ENCODE results near the gene PRPF40B. TPM values are rescaled to one million over a fixed set of nuclear protein-coding genes. Genes with fewer than 3 reads are reported as not detected.

The PRPF40B gene
- total and polyA plus RNA-seq, 9 of the 15 experiments (the other 6 are each of a cell fraction or from before 2014, with no cell fraction given) = 0.55 to 10.6 (median 4.8) TPM

- TF ChIP-seq JUN (IDR thresholded peaks at IDR 0.05; ENCODE audit: borderline replicate concordance, low read depth, low read length) = no peak
- no peak for TF ChIP-seq JUN (CRISPR knock-in tag; IDR thresholded peaks at IDR 0.05; ENCODE audit: borderline replicate concordance)
- TF ChIP-seq, protein P1, sequence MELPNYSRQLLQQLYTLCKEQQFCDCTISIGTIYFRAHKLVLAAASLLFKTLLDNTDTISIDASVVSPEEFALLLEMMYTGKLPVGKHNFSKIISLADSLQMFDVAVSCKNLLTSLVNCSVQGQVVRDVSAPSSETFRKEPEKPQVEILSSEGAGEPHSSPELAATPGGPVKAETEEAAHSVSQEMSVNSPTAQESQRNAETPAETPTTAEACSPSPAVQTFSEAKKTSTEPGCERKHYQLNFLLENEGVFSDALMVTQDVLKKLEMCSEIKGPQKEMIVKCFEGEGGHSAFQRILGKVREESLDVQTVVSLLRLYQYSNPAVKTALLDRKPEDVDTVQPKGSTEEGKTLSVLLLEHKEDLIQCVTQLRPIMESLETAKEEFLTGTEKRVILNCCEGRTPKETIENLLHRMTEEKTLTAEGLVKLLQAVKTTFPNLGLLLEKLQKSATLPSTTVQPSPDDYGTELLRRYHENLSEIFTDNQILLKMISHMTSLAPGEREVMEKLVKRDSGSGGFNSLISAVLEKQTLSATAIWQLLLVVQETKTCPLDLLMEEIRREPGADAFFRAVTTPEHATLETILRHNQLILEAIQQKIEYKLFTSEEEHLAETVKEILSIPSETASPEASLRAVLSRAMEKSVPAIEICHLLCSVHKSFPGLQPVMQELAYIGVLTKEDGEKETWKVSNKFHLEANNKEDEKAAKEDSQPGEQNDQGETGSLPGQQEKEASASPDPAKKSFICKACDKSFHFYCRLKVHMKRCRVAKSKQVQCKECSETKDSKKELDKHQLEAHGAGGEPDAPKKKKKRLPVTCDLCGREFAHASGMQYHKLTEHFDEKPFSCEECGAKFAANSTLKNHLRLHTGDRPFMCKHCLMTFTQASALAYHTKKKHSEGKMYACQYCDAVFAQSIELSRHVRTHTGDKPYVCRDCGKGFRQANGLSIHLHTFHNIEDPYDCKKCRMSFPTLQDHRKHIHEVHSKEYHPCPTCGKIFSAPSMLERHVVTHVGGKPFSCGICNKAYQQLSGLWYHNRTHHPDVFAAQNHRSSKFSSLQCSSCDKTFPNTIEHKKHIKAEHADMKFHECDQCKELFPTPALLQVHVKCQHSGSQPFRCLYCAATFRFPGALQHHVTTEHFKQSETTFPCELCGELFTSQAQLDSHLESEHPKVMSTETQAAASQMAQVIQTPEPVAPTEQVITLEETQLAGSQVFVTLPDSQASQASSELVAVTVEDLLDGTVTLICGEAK (IDR thresholded peaks at IDR 0.05) = peak; percentile 76
- TF ChIP-seq, protein P1 (CRISPR knock-in tag; IDR thresholded peaks at IDR 0.05) = no peak
- TF ChIP-seq ZNF277 (CRISPR knock-in tag; IDR thresholded peaks at IDR 0.05; ENCODE audit: borderline replicate concordance) = no peak
- TF ChIP-seq, protein P2, sequence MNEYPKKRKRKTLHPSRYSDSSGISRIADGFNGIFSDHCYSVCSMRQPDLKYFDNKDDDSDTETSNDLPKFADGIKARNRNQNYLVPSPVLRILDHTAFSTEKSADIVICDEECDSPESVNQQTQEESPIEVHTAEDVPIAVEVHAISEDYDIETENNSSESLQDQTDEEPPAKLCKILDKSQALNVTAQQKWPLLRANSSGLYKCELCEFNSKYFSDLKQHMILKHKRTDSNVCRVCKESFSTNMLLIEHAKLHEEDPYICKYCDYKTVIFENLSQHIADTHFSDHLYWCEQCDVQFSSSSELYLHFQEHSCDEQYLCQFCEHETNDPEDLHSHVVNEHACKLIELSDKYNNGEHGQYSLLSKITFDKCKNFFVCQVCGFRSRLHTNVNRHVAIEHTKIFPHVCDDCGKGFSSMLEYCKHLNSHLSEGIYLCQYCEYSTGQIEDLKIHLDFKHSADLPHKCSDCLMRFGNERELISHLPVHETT (CRISPR knock-in tag; conservative IDR thresholded peaks at IDR 0.05 in 1 of 2, IDR thresholded peaks at IDR 0.05 in 1 of 2) = no peak
- TF ChIP-seq E2F6 (IDR thresholded peaks at IDR 0.05; ENCODE audit: borderline replicate concordance in 1 of 2, extremely low read depth in 1 of 2, insufficient read depth in 1 of 2, insufficient read length in 1 of 2, low read depth in 1 of 2, low read length in 1 of 2, poor library complexity in 1 of 2, severe bottlenecking in 1 of 2) = peak; percentile 8 to 43
- TF ChIP-seq CHD2 (IDR thresholded peaks at IDR 0.05; ENCODE audit: low read depth, low read length) = peak; percentile 92
- peak in 1 of 2 experiments; percentile 29; a peak in 1 of 4 replicates for TF ChIP-seq FOXA3 (CRISPR knock-in tag; conservative IDR thresholded peaks at IDR 0.05 in 1 of 2, IDR thresholded peaks at IDR 0.05 in 1 of 2)
- no peak for TF ChIP-seq ZFPM2 (CRISPR knock-in tag; IDR thresholded peaks at IDR 0.05)
- TF ChIP-seq KAT7 (CRISPR knock-in tag; IDR thresholded peaks at IDR 0.05; ENCODE audit: borderline replicate concordance) = no peak
- no peak for TF ChIP-seq MECOM (CRISPR knock-in tag; IDR thresholded peaks at IDR 0.05)
- TF ChIP-seq PPARD (CRISPR knock-in tag; IDR thresholded peaks at IDR 0.05) = no peak
These were observed 740 bp upstream of the PRPF40B start (continued) for GRCh38 chr12:49622501-49623141.

All from K562 (cell line).